ENCODE data around the gene KRT83. TPM values are rescaled to one million over a fixed set of nuclear protein-coding genes. Genes with fewer than 3 reads are reported as not detected.

Gene KRT83
- total RNA-seq, 1 donor from 2014 or later: not detected

DNA sequence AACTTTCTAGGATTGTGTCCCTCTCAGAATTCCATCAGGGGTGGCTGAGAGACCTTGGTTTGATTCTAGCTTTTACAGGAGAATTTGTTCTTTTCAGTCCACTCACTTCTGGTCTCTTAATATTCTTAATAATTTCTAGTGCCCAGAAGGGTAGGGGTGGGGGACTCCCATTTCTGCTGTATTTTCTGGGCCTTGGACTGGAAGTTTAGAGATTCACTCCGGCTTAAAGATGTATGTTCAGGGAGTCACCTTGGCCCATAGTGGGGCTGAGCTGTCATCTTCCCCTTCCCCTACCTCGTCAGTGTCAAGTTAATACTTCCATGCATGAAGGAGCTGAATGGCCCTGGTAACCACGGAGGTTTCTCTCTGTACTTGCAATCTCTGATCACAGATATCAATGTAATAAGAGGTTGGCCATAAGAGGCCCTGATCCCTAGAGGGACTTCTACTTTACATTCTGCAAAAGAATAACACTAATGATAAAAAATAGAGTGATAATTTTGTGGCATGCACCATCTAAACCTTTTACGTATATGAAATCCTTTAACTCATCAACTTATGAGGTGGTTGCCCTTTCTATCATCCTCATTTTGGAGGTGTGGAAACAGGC, 36.5 kb downstream of the KRT83 start:
- Histone ChIP-seq H3K36me3 (ENCODE audit: control insufficient read depth, insufficient read depth, low read length) (no peaks in the 10 kb centered on the region), H3K4me3 (ENCODE audit: low read depth, low read length) (no peak overlapping the region), H3K27me3 (ENCODE audit: control insufficient read depth, insufficient read depth, low read length) (no peaks in the 10 kb centered on the region)
- DNase-seq (ENCODE audit: low read depth) (no peak), FAIRE-seq (no peak)
- TF ChIP-seq, protein P1, sequence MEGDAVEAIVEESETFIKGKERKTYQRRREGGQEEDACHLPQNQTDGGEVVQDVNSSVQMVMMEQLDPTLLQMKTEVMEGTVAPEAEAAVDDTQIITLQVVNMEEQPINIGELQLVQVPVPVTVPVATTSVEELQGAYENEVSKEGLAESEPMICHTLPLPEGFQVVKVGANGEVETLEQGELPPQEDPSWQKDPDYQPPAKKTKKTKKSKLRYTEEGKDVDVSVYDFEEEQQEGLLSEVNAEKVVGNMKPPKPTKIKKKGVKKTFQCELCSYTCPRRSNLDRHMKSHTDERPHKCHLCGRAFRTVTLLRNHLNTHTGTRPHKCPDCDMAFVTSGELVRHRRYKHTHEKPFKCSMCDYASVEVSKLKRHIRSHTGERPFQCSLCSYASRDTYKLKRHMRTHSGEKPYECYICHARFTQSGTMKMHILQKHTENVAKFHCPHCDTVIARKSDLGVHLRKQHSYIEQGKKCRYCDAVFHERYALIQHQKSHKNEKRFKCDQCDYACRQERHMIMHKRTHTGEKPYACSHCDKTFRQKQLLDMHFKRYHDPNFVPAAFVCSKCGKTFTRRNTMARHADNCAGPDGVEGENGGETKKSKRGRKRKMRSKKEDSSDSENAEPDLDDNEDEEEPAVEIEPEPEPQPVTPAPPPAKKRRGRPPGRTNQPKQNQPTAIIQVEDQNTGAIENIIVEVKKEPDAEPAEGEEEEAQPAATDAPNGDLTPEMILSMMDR (IDR thresholded peaks at IDR 0.05; ENCODE audit: insufficient read depth, low read length, severe bottlenecking): no peak

DNA sequence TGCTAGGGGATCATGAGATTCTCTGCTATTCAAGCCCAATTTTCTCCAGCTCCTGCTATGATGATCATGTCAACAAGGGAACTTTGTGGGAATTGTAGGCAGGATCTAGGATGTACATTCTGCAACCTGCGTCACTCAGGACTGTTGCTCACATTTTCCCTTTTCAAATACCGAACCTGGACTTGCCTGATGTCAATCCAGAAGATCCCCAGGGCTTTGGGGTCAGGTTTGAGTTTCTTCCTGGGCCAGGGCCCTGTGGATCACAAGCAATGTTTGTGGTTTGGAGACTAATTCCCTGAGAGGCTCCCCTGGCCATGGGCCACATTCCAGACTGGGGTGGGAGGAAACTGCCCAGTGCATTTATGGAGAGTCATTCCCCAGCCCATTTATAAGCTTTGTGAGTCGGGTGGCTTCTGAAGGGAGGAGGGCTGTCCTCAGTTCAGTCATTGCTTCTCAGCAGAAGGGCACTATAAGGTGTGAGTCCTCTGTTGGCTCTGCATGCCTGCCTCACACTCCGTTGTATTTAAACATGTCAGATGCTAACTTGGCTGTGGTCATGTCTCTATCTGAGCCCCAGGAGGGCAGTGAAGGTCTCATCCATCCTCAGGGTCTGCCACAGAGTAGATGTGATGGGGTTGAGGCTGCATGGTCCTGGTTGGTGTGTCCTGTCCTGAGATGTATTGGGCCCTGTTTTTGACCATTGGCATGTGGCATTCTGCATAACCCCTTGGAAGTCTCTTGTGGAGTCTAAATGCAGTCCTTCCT, 40.2 kb downstream of the KRT83 start:
- FAIRE-seq: peak; percentile 99
- Histone ChIP-seq H3K4me3 (ENCODE audit: low read depth, low read length) (no peak overlapping the region), H3K36me3 (ENCODE audit: control insufficient read depth, insufficient read depth, low read length) (no peaks in the 10 kb centered on the region), H3K27me3 (ENCODE audit: control insufficient read depth, insufficient read depth, low read length) (no peaks in the 10 kb centered on the region)
- DNase-seq (ENCODE audit: low read depth): peak; percentile 97
- TF ChIP-seq, protein P1 (IDR thresholded peaks at IDR 0.05; ENCODE audit: insufficient read depth, low read length, severe bottlenecking): no peak

- TF ChIP-seq, protein P1 (IDR thresholded peaks at IDR 0.05; ENCODE audit: insufficient read depth, low read length, severe bottlenecking): no peak
- no peak overlapping the region for H3K4me3 ChIP-seq (ENCODE audit: low read depth, low read length)
- FAIRE-seq: no peak
- H3K27me3 ChIP-seq (ENCODE audit: control insufficient read depth, insufficient read depth, low read length): no peaks in the 10 kb centered on the region
- DNase-seq (ENCODE audit: low read depth): peak; percentile 98
- H3K36me3 ChIP-seq (ENCODE audit: control insufficient read depth, insufficient read depth, low read length): no peaks in the 10 kb centered on the region
These were observed 40.8 kb downstream of the KRT83 start for GRCh38 chr12:52280319-52280795.

DNA sequence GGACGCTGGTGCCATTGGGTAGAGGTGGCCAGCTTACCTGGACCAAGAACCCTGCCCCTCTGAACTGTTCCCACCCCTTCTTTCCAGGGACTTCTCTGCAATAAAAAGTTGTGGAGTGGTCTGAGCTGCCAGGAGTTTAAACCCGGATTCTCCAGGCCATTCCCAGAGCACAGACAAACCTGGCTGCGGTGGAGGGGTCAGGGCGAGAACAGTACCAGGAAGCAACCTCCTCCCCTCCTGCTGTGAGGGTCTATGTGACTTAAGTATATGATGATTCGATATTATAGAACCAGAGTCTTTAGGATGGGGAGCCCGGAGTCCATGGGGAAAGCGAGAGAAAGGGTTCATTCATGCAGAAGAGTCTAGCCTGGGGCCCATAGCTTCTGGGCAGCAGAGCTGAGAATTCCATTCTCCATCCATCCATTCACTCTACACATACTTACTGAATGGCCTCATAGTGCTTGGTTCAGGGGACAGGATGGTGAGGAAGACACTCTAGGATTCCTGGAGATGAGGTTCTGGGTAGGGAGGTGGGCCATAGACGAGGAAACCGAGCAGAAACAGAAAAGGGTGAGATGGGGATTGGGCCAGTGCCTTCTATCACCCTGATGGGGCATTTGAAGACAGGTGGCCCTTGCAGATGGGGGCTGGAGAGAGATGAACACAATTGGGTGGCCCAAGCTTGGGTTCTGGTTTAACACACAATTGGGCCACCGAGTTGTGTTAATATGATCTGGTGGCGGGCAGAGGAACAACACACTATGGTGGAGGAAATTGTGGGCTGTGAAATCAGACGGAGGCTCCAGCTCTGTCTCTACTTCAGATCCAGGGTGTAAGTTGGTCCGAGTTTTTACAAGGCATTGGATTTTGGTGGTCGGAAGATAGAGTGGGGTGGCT, 41.5 kb downstream of the KRT83 start:
- FAIRE-seq: peak; percentile 47
- Histone ChIP-seq H3K27me3 (ENCODE audit: control insufficient read depth, insufficient read depth, low read length) (no peaks in the 10 kb centered on the region), H3K4me3 (ENCODE audit: low read depth, low read length) (no peak overlapping the region), H3K36me3 (ENCODE audit: control insufficient read depth, insufficient read depth, low read length) (no peaks in the 10 kb centered on the region)
- DNase-seq (ENCODE audit: low read depth): no peak
- TF ChIP-seq, protein P1 (IDR thresholded peaks at IDR 0.05; ENCODE audit: insufficient read depth, low read length, severe bottlenecking): no peak

DNA sequence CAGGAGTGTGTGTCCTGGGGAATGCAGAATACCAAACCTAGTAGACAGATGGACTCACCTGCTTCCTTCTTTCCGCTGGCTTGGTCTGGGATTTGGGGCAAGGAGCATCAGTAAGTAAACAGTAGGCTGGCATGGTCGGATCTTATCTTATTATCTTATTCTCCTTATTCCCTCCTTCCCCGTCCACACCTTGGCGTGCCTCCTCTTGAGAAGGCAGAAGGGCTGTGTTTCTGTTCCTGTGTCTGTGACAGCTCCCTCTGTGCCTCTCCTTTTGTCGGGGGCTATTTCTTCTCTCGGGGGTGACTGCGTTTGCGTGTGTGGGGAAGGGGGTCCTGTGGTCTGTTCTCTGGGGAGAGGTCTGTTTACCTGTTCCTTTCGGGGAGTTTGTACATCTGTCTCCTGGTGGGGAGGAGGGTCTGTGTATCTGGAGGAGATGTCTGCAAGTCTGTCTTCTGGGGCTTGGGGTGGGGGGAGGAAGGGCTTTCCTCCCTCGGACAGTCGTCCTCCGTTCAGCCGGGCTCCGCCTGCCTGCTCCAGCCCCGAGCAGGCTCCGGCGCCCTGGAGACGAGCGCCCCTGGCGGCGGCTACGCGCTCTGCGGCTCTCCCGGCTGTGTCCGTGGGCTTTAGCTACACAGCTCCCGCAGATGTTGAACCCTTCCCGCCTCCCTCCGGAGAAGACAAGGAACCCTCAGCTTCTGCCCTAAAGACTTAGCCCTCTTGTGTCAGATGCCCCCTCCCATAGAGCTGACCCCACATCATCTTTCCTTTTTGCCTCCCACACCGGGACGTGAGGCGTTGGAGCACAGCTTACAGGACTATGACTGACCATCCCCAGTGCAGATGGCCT, 42.4 kb downstream of the KRT83 start:
- TF ChIP-seq, protein P1 (IDR thresholded peaks at IDR 0.05; ENCODE audit: insufficient read depth, low read length, severe bottlenecking): peak; percentile 100
- Histone ChIP-seq H3K27me3 (ENCODE audit: control insufficient read depth, insufficient read depth, low read length) (no peaks in the 10 kb centered on the region), H3K36me3 (ENCODE audit: control insufficient read depth, insufficient read depth, low read length) (no peaks in the 10 kb centered on the region), H3K4me3 (ENCODE audit: low read depth, low read length) (peak overlapping the region; percentile 31)
- DNase-seq (ENCODE audit: low read depth) (peak; percentile 64), FAIRE-seq (peak; percentile 89)

Data from bronchial epithelial cell (primary cell).